Measurements from ENCODE around the gene SLC43A3.

GRCh38 chr11:57406337-57406904 lies 20.5 kb downstream of the SLC43A3 start:
- TF ChIP-seq POLR2AphosphoS5 (IDR thresholded peaks at IDR 0.05) (no peak), EP300 (IDR thresholded peaks at IDR 0.05) (no peak)
- TF ChIP-seq, protein P1, sequence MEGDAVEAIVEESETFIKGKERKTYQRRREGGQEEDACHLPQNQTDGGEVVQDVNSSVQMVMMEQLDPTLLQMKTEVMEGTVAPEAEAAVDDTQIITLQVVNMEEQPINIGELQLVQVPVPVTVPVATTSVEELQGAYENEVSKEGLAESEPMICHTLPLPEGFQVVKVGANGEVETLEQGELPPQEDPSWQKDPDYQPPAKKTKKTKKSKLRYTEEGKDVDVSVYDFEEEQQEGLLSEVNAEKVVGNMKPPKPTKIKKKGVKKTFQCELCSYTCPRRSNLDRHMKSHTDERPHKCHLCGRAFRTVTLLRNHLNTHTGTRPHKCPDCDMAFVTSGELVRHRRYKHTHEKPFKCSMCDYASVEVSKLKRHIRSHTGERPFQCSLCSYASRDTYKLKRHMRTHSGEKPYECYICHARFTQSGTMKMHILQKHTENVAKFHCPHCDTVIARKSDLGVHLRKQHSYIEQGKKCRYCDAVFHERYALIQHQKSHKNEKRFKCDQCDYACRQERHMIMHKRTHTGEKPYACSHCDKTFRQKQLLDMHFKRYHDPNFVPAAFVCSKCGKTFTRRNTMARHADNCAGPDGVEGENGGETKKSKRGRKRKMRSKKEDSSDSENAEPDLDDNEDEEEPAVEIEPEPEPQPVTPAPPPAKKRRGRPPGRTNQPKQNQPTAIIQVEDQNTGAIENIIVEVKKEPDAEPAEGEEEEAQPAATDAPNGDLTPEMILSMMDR (IDR thresholded peaks at IDR 0.05): no peak
